ENCODE measurements around the gene PHACTR1. TPM values are rescaled to one million over a fixed set of nuclear protein-coding genes. Genes with fewer than 3 reads are reported as not detected.

The PHACTR1 gene
- total and polyA plus RNA-seq, 9 of the 15 experiments (the other 6 are each of a cell fraction or from before 2014, with no cell fraction given), result 11.5 to 32.6 (median 22.0) TPM

DNA sequence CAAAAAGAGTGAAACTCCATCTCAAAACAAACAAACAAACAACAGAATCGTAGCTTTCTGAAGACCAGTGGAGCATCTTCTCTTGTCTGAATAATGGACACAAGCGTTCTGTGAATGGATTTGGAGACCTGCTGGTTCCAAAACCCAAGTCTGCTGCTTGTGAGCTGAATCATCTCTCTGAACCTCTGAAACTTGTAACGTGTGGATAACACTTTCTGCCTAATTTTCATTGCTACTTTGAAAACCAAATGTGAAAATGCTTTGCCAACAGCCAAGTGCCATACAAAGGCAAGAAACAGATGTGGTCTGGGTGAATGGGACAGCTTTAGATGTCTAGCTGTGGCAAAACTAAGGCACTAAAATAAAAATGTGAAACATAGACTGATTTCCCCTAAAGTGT, 44.3 kb downstream of the PHACTR1 start:
- Histone ChIP-seq H3K36me3 (ENCODE audit: control insufficient read depth, insufficient read depth, low read length) (no peaks in the 10 kb centered on the region), H3K27ac (ENCODE audit: extremely low read depth, low read depth, low read length) (no peak overlapping the region), H3K4me3 (no peak overlapping the region), H3K27me3 (ENCODE audit: control insufficient read depth in 2 of 2, insufficient read depth in 2 of 2, low read length in 2 of 2) (no peaks in the 10 kb centered on the region), H3K79me2 (ENCODE audit: control insufficient read depth, insufficient read depth, low read length) (no peaks in the 10 kb centered on the region), H3K9me1 (ENCODE audit: control insufficient read depth, insufficient read depth, low read length) (no peaks in the 10 kb centered on the region), H3K9me3 (replicated peaks; ENCODE audit: control insufficient read depth, insufficient read depth, low read depth, low read length) (no peaks in the 10 kb centered on the region), H3K4me1 (replicated peaks in 1 of 2; ENCODE audit: control insufficient read depth in 2 of 2, insufficient read depth in 2 of 2, low read length in 2 of 2) (no peaks in the 10 kb centered on the region), H3K4me2 (ENCODE audit: insufficient read depth, low read length) (no peak overlapping the region), H3K9ac (ENCODE audit: insufficient read depth in 1 of 2, low read depth in 2 of 2, low read length in 2 of 2) (no peak overlapping the region), H4K20me1 (replicated peaks; ENCODE audit: control insufficient read depth, insufficient read depth, low read length) (no peaks in the 10 kb centered on the region), H2AFZ (ENCODE audit: low read depth, low read length) (no peak overlapping the region)
- FAIRE-seq (no peak), DNase-seq (ENCODE audit: extremely low read depth in 1 of 4, low spot score in 3 of 4) (no peak), ATAC-seq (no peak)
- WGBS (ENCODE audit: insufficient coverage, low coverage, missing lambda C conversion rate), result 0% methylated on average over 3 of the region's 3 CpGs
- intact Hi-C loops (cut with micrococcal nuclease) (no loop called here), in situ Hi-C loops (cut with MboI) (no loop called here)
- POLR2A ChIA-PET, result no interaction called here
- BruUV-seq (replicated peaks), result no TSS peak
- CTCF ChIA-PET (ENCODE audit: low intra/inter-chr PET ratio), result no interaction called here
- TF ChIP-seq ATF1 (CRISPR knock-in tag; IDR thresholded peaks at IDR 0.05) (no peak), ATF1 (tag; IDR thresholded peaks at IDR 0.05) (no peak), BCL6 (CRISPR knock-in tag; IDR thresholded peaks at IDR 0.05) (no peak), PTBP1 (IDR thresholded peaks at IDR 0.05; ENCODE audit: low read depth, low read length) (no peak), MAFG (tag; conservative IDR thresholded peaks at IDR 0.05) (no peak), ATF6 (CRISPR knock-in tag; IDR thresholded peaks at IDR 0.05) (no peak), ZSCAN32 (CRISPR knock-in tag; IDR thresholded peaks at IDR 0.05) (no peak), RBM15 (IDR thresholded peaks at IDR 0.05; ENCODE audit: insufficient read depth, low read length) (no peak), MYC (IDR thresholded peaks at IDR 0.05; ENCODE audit: low read depth, low read length) (no peak), MYC (CRISPR knock-in tag; IDR thresholded peaks at IDR 0.05; ENCODE audit: borderline replicate concordance, low read depth) (no peak), ASH1L (IDR thresholded peaks at IDR 0.05; ENCODE audit: borderline replicate concordance, low read depth, partially characterized antibody) (no peak), HNRNPK (IDR thresholded peaks at IDR 0.05; ENCODE audit: low read depth, low read length, poor library complexity, severe bottlenecking) (no peak), NR2C2 (CRISPR knock-in tag; IDR thresholded peaks at IDR 0.05) (no peak), NR2C2 (tag; IDR thresholded peaks at IDR 0.05) (no peak), SLC30A9 (CRISPR knock-in tag; IDR thresholded peaks at IDR 0.05) (no peak), EHMT2 (IDR thresholded peaks at IDR 0.05) (no peak)
- TF ChIP-seq, protein P1, sequence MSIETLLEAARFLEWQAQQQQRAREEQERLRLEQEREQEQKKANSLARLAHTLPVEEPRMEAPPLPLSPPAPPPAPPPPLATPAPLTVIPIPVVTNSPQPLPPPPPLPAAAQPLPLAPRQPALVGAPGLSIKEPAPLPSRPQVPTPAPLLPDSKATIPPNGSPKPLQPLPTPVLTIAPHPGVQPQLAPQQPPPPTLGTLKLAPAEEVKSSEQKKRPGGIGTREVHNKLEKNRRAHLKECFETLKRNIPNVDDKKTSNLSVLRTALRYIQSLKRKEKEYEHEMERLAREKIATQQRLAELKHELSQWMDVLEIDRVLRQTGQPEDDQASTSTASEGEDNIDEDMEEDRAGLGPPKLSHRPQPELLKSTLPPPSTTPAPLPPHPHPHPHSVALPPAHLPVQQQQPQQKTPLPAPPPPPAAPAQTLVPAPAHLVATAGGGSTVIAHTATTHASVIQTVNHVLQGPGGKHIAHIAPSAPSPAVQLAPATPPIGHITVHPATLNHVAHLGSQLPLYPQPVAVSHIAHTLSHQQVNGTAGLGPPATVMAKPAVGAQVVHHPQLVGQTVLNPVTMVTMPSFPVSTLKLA (conservative IDR thresholded peaks at IDR 0.05), result no peak
- TF ChIP-seq, protein P2, sequence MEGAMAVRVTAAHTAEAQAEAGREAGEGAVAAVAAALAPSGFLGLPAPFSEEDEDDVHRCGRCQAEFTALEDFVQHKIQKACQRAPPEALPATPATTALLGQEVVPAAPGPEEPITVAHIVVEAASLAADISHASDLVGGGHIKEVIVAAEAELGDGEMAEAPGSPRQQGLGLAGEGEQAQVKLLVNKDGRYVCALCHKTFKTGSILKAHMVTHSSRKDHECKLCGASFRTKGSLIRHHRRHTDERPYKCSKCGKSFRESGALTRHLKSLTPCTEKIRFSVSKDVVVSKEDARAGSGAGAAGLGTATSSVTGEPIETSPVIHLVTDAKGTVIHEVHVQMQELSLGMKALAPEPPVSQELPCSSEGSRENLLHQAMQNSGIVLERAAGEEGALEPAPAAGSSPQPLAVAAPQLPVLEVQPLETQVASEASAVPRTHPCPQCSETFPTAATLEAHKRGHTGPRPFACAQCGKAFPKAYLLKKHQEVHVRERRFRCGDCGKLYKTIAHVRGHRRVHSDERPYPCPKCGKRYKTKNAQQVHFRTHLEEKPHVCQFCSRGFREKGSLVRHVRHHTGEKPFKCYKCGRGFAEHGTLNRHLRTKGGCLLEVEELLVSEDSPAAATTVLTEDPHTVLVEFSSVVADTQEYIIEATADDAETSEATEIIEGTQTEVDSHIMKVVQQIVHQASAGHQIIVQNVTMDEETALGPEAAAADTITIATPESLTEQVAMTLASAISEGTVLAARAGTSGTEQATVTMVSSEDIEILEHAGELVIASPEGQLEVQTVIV (CRISPR knock-in tag; IDR thresholded peaks at IDR 0.05; ENCODE audit: borderline replicate concordance), result no peak
- TF ChIP-seq, protein P3, sequence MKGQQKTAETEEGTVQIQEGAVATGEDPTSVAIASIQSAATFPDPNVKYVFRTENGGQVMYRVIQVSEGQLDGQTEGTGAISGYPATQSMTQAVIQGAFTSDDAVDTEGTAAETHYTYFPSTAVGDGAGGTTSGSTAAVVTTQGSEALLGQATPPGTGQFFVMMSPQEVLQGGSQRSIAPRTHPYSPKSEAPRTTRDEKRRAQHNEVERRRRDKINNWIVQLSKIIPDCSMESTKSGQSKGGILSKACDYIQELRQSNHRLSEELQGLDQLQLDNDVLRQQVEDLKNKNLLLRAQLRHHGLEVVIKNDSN (CRISPR knock-in tag; IDR thresholded peaks at IDR 0.05), result no peak
